HG03354 (cell line): ENCODE measurements around the gene ATP6V1C2.

Source experiments
- ATAC-seq: cut with Tn5 transposase; IDR thresholded peaks from one replicate; pipeline ENCODE4 v1.9.1; 2021; ENCODE audit warnings: mild to moderate bottlenecking; ENCODE audit not compliant: unreplicated experiment, poor library complexity, severe bottlenecking

Gene ATP6V1C2

GRCh38 chr2:10721396-10722251 is at the start of gene ATP6V1C2:
TSS of gene ATP6V1C2 (plus strand) at chr2:10721630. CDS start at chr2:10722850, 1,220 bp downstream.
- ATAC-seq: peak; percentile 73

GRCh38 chr2:10675131-10675530 is 46.3 kb upstream of the ATP6V1C2 start:
- no peak for ATAC-seq

GRCh38 chr2:10678225-10678624 is 43.2 kb upstream of the ATP6V1C2 start:
- no peak for ATAC-seq

GRCh38 chr2:10680214-10680613 is 41.2 kb upstream of the ATP6V1C2 start:
- ATAC-seq: no peak

GRCh38 chr2:10680957-10681356 is 40.5 kb upstream of the ATP6V1C2 start:
- ATAC-seq: no peak

GRCh38 chr2:10686176-10686730 is 35.2 kb upstream of the ATP6V1C2 start:
- ATAC-seq: no peak

GRCh38 chr2:10688921-10689807 is 32.3 kb upstream of the ATP6V1C2 start:
- peak; percentile 17 for ATAC-seq

GRCh38 chr2:10691521-10691920 is 29.9 kb upstream of the ATP6V1C2 start:
- no peak for ATAC-seq

- ATAC-seq: no peak
Observed at GRCh38 chr2:10700078-10700803, 21.2 kb upstream of the ATP6V1C2 start.

- no peak for ATAC-seq
Observed at GRCh38 chr2:10704034-10704594, 17.3 kb upstream of the ATP6V1C2 start.

- ATAC-seq: no peak
Observed at GRCh38 chr2:10706033-10706432, 15.4 kb upstream of the ATP6V1C2 start.

GRCh38 chr2:10707831-10708230 is 13.6 kb upstream of the ATP6V1C2 start:
- ATAC-seq: no peak

GRCh38 chr2:10709290-10709939 is 12.0 kb upstream of the ATP6V1C2 start:
- ATAC-seq: no peak

- ATAC-seq: no peak
Observed at GRCh38 chr2:10712185-10712809, 9.1 kb upstream of the ATP6V1C2 start.

- no peak for ATAC-seq
Observed at GRCh38 chr2:10716581-10716980, 4.8 kb upstream of the ATP6V1C2 start.

GRCh38 chr2:10717628-10718027 is 3.8 kb upstream of the ATP6V1C2 start:
- no peak for ATAC-seq

GRCh38 chr2:10720306-10720705 is 1.1 kb upstream of the ATP6V1C2 start:
- no peak for ATAC-seq

- peak; percentile 23 for ATAC-seq
Observed at GRCh38 chr2:10720947-10721395, 459 bp upstream of the ATP6V1C2 start.
